Head of caudate nucleus (tissue), 42 donors: ENCODE results near the gene NDC1.
"Not testable (repeated sequence)": the region's sequence is repeated elsewhere in the genome, so short reads cannot be mapped to it uniquely, and the experiment has no call there.

Source experiments
- DNase-seq, 42 donors: peaks; one replicate each; pipeline versions ENCODE4 v3.0.0 to v3.0.0-alpha.2; 2020 to 2021; ENCODE audit warnings: mixed read lengths in 7 of 42
- intact Hi-C: fragments of 100-400 bp; cut with DNase I; formaldehyde crosslinking; loops from one replicate; pipeline ENCODE4 v1.15.0; 2022

The NDC1 gene

GRCh38 chr1:53835491-53835890 is 2.6 kb downstream of the NDC1 start:
- DNase-seq: no peak
- intact Hi-C loops: loop anchor here (5.0 kb wide), 1 partner anchor 112 kb away; the partner anchor contains the start of genes IFT25 and LRRC42

GRCh38 chr1:53834776-53835175 is 3.3 kb downstream of the NDC1 start:
- intact Hi-C loops: loop anchor here (5.0 kb wide), 1 partner anchor 113 kb away; the partner anchor contains the start of genes IFT25 and LRRC42
- DNase-seq: no peak

- intact Hi-C loops: no loop called here
- no peak for DNase-seq
Observed at GRCh38 chr1:53833393-53833792, 4.7 kb downstream of the NDC1 start.

- intact Hi-C loops: no loop called here
- no peak for DNase-seq
Observed at GRCh38 chr1:53826367-53826766, 11.7 kb downstream of the NDC1 start.

GRCh38 chr1:53825306-53825705 is 12.8 kb downstream of the NDC1 start:
- intact Hi-C loops: no loop called here
- DNase-seq: no peak

- intact Hi-C loops: no loop called here
- DNase-seq: no peak
Observed at GRCh38 chr1:53822931-53823330, 15.2 kb downstream of the NDC1 start.

- no peak for DNase-seq
- intact Hi-C loops: no loop called here
Observed at GRCh38 chr1:53821380-53821779, 16.7 kb downstream of the NDC1 start.

GRCh38 chr1:53819387-53819786 is 18.7 kb downstream of the NDC1 start:
- no peak for DNase-seq
- intact Hi-C loops: no loop called here

GRCh38 chr1:53816584-53816983 is 21.5 kb downstream of the NDC1 start:
- DNase-seq, intact Hi-C loops: not testable (repeated sequence)

GRCh38 chr1:53815484-53815883 is 22.6 kb downstream of the NDC1 start:
- intact Hi-C loops, DNase-seq: not testable (repeated sequence)

- intact Hi-C loops: no loop called here
- no peak for DNase-seq
Observed at GRCh38 chr1:53811414-53811851, 26.7 kb downstream of the NDC1 start.

- no peak for DNase-seq
- intact Hi-C loops: no loop called here
Observed at GRCh38 chr1:53810497-53810896, 27.6 kb downstream of the NDC1 start.

DNA sequence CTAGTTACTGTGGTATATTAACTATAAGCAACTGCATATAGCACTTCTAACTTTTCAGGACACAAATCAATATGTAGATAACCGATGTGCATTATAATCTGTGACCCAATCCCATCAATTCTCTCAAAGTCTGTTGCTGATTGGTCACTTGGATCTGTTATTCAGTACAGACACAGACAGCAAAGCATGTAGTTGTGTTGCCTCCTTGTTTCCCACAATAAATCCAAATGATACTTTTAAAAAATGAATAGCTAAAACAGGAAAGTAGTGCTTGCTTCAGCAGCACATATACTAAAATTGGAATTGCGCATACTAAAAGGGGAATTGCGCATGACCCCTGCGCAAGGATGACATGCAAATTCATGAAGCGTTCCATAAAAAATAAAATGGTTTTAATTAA is 28.1 kb downstream of the NDC1 start:
- intact Hi-C loops: no loop called here
- DNase-seq: no peak

- intact Hi-C loops: no loop called here
- no peak for DNase-seq
Observed at GRCh38 chr1:53807916-53808315, 30.2 kb downstream of the NDC1 start.

DNA sequence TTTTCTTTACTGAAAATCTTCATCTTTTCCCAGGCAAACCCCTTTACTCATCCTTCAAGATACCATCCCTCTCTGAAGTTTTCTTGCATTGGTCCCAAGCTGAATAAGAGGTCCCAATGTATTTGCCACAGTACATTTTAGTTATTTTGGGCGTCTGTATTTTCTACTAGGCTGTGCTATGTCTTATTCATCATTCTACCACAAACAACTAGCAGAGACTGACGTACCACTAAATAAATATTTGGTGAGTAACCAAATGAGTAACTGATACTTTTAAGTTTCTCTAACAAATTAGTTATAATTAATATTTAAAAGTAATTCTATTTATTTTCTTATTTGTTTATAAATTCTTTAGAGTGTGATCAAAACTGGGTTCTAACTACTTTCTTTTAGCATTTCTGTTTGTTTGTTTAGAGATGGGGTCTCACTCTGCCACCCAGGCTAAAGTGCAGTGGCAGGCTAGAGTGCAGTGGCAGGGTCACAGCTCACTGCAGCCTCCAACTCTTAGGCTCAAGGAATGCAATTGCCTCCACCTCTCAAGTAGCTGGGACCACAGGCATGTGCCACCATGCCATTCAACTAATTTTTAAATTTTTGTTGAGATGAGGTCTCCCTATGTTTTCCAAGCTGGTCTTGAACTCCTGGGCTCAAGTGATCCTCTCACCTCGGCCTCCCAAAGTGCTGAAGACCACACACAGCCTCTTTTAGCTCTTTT is 33.1 kb downstream of the NDC1 start:
- no peak for DNase-seq
- intact Hi-C loops: no loop called here

DNA sequence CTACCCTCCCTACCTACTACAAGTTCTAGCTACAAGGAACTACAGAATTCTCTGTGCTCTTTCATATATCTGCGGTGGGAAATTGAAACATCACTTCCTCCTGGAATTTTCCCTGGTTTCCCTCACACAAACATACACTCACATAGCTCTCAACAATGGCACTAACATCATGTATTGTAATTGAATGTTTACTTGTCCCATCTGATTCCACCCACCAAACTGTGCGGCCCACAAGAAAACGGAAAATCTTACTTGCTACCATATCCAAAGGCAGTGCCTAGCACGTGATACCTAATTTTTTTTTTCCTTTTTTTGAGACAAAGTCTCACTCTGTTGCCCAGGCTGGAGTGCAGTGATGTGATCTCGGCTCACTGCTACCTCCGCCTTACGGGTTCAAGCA is 33.9 kb downstream of the NDC1 start:
- intact Hi-C loops: no loop called here
- DNase-seq: no peak

GRCh38 chr1:53800621-53801020 is 37.5 kb downstream of the NDC1 start:
- no peak for DNase-seq
- intact Hi-C loops: no loop called here

DNA sequence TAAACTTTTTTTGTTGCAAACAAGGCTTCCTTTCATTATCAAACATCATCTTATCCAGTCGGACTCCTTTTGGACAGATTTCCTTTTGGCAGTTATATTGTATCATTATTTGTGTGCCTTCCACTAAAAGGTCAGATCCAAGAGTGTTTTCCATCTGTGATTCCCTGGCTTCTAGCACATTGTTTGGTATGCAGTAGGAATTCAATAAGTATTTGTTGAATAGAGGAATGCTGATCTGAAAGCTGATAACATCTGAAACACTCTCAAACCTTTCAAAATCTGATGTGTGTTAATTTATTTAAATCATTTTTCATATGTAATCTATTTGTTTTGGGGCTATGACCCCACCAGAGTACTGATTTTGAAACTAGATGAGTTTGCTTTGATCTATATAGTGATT is 39.0 kb downstream of the NDC1 start:
- DNase-seq: no peak

DNA sequence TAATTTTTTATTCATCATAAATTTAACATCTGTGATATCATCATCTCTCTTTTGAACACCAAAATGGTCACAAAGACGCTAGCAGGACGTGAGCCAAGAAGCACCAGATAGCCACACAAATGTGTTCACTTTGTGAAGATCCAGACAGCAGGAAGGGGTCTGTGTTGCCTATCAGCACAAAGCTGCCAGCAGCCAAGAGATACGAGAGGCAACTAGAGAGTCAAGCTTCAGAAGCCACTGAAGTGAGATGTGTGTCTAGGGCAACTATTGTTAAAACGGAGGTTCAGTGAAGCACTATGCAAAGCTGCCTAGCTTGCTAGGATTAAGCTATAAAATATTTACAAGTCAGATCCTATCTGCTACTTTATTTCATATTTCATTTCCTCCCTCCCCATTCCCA is 45.3 kb downstream of the NDC1 start:
- intact Hi-C loops: no loop called here
- no peak for DNase-seq

More for the DNA sequence above, 39.0 kb downstream of the NDC1 start:
- intact Hi-C loops: no loop called here

DNA sequence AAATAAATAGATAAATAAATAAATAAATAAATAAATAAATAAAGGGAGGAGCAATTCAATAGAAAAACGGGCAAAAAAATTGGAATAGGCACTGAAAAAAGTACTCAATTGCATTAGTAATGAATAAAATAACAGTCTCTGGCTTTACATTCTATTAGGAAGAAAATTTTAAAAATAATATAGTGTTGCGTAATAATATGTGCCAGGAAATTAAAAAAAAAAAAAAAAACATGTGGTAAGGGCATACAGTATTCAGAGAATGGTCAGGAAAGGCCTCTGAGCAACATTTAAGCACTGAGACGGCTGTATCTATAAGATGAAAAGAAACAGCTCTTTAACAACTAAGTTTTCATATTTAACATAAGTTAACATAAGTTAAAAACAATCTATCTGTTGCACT is 50.4 kb downstream of the NDC1 start:
- no peak for DNase-seq
- intact Hi-C loops: no loop called here

GRCh38 chr1:53783056-53783455 is 55.0 kb downstream of the NDC1 start:
- intact Hi-C loops: no loop called here
- DNase-seq: no peak
